Measurements from ENCODE around the gene NEU1.
"Not testable (repeated sequence)": the region's sequence is repeated elsewhere in the genome, so short reads cannot be mapped to it uniquely, and the experiment has no call there.

NEU1 gene

DNA sequence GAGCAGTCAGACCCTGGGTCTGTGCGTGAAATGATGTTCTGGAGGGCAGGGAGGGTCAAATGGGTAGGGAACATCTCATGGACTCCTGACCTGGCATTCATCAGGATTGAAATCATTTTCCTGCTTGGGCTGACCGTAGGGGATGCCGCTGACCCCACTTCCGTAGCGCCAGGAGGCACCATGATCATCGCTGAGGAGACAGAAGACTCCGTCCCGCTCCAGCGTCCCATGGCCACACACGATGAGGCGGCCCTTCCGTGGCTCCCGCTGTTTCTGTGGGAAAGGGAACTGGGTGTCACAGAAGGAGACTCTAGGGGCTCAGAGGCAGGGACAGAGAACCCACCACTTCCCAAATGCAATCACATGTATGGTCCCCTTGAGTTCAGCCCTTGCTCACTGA lies 2.3 kb downstream of the NEU1 start:
- DNase-seq (ENCODE audit: low read depth, low spot score): no peak
- Histone ChIP-seq H3K9me3 (ENCODE audit: control insufficient read depth, insufficient read depth, low read length) (no peaks in the 10 kb centered on the region), H3K4me1 (ENCODE audit: control insufficient read depth, insufficient read depth, low read length) (peaks cover 4% of the 10 kb centered on the region), H3K27me3 (ENCODE audit: control insufficient read depth, insufficient read depth, low read length) (no peaks in the 10 kb centered on the region), H3K36me3 (ENCODE audit: control insufficient read depth, insufficient read depth, low read length) (no peaks in the 10 kb centered on the region), H3K4me3 (ENCODE audit: low read length) (no peak overlapping the region), H3K27ac (ENCODE audit: low read length) (no peak overlapping the region)
- WGBS (ENCODE audit: insufficient coverage, insufficient read length): no CpG with 5 or more reads among the region's 13 CpGs

DNA sequence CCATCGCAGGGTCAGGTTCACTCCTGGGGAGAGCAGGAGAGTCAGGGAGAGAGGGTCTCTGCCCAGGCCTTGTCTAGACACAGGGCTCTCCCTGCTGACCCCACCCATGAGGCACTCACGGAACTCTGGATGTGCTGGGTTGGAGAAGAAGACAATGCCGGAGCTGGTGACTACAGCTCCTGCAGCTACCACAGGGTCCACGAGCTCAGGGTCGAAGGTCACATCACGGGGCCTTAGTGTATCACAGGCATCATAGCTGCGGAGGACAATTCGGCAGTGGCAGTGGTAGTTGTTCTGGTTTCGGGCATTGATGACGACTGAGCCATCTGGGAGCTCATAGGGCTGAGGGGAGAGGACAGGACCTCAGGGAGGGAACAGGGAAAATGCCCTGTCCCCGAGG lies 2.7 kb downstream of the NEU1 start:
- no CpG with 5 or more reads among the region's 11 CpGs for WGBS (ENCODE audit: insufficient coverage, insufficient read length)
- no peak overlapping the region for H3K27ac ChIP-seq (ENCODE audit: low read length)

DNA sequence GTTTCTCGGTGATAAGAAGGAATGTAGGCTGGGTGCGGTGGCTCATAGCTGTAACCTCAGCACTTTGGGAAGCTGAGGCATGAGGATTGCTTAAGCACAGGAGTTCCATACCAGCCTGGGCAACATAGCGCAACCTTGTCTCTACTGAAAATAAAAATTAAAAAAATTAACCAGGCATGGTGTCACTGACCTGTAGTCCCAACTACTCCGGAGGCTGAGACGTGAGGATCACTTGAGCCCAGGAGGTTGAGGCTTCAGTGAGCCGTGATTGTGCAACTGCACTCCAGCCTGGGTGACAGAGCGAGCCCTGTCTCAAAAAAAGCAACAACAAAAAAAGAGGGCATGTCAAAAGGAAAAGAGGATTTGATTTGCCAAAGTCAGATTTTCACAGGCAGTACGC lies 3.9 kb downstream of the NEU1 start:
- H3K4me1 ChIP-seq (ENCODE audit: control insufficient read depth, insufficient read depth, low read length): peaks cover 2% of the 10 kb centered on the region
- no peak overlapping the region for H3K27ac ChIP-seq (ENCODE audit: low read length)
- no peaks in the 10 kb centered on the region for H3K9me3 ChIP-seq (ENCODE audit: control insufficient read depth, insufficient read depth, low read length)
- WGBS (ENCODE audit: insufficient coverage, insufficient read length): no CpG with 5 or more reads among the region's 8 CpGs
- no peaks in the 10 kb centered on the region for H3K27me3 ChIP-seq (ENCODE audit: control insufficient read depth, insufficient read depth, low read length)
- H3K36me3 ChIP-seq (ENCODE audit: control insufficient read depth, insufficient read depth, low read length): no peaks in the 10 kb centered on the region
- DNase-seq (ENCODE audit: low read depth, low spot score): no peak
- no peak overlapping the region for H3K4me3 ChIP-seq (ENCODE audit: low read length)

More for the DNA sequence above, 2.7 kb downstream of the NEU1 start:
- Histone ChIP-seq H3K36me3 (ENCODE audit: control insufficient read depth, insufficient read depth, low read length) (no peaks in the 10 kb centered on the region), H3K27me3 (ENCODE audit: control insufficient read depth, insufficient read depth, low read length) (no peaks in the 10 kb centered on the region), H3K4me3 (ENCODE audit: low read length) (no peak overlapping the region), H3K4me1 (ENCODE audit: control insufficient read depth, insufficient read depth, low read length) (peaks cover 4% of the 10 kb centered on the region), H3K9me3 (ENCODE audit: control insufficient read depth, insufficient read depth, low read length) (no peaks in the 10 kb centered on the region)
- no peak for DNase-seq (ENCODE audit: low read depth, low spot score)

DNA sequence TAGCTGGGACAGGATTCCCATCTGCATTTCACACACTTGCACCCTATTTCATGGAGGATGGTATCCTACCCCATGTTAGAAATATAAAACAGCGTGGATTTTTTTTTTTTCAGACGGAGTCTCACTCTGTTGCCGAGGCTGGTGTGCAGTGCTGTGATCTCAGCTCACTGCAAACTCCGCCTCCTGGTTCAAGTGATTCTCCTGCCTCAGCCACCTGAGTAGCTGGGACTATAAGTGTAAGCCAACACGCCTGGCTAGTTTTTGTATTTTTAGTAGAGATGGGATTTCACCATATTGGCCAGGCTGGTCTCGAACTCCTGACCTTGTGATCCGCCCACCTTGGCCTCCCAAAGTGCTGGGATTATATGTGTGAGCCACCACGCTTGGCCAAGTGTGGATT lies 4.8 kb downstream of the NEU1 start:
- H3K4me1 ChIP-seq (ENCODE audit: control insufficient read depth, insufficient read depth, low read length); H3K27me3 ChIP-seq (ENCODE audit: control insufficient read depth, insufficient read depth, low read length); H3K4me3 ChIP-seq (ENCODE audit: low read length); DNase-seq (ENCODE audit: low read depth, low spot score); H3K36me3 ChIP-seq (ENCODE audit: control insufficient read depth, insufficient read depth, low read length); H3K9me3 ChIP-seq (ENCODE audit: control insufficient read depth, insufficient read depth, low read length); H3K27ac ChIP-seq (ENCODE audit: low read length): not testable (repeated sequence)
- no CpG with 5 or more reads among the region's 8 CpGs for WGBS (ENCODE audit: insufficient coverage, insufficient read length)

DNA sequence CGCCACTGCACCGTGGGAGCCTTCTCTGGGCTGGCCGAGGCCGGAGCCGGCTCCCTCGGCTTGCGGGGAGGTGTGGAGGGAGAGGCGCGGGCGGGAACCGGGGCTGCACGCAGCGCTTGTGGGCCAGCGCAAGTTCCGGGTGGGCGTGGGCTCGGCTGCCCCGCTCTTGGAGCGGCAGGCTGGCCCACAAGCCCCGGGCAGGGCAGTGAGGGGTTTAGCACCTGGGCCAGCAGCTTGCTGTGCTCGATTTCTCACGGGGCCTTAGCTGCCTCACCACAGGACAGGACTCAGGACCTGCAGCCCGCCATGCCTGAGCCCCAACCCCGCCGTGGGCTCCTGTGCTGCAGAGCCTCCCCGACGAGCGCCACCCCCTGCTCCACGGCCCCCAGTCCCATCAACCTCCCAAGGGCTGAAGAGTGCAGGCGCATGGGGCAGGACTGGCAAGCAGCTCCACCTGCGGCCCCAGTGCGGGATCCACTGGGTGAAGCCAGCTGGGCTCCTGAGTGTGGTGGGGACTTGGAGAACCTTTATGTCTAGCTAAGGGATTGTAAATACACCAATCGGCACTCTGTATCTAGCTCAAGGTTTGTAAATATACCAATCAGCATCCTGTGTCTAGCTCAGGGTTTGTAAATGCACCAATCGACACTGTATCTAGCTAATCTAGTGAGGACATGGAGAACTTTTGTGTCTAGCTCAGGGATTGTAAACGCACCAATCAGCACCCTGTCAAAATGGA lies 10.5 kb downstream of the NEU1 start:
- not testable (repeated sequence) for H3K36me3 ChIP-seq (ENCODE audit: control insufficient read depth, insufficient read depth, low read length); H3K4me1 ChIP-seq (ENCODE audit: control insufficient read depth, insufficient read depth, low read length); DNase-seq (ENCODE audit: low read depth, low spot score); H3K27me3 ChIP-seq (ENCODE audit: control insufficient read depth, insufficient read depth, low read length); H3K27ac ChIP-seq (ENCODE audit: low read length); H3K9me3 ChIP-seq (ENCODE audit: control insufficient read depth, insufficient read depth, low read length); H3K4me3 ChIP-seq (ENCODE audit: low read length)
- no CpG with 5 or more reads among the region's 35 CpGs for WGBS (ENCODE audit: insufficient coverage, insufficient read length)

DNA sequence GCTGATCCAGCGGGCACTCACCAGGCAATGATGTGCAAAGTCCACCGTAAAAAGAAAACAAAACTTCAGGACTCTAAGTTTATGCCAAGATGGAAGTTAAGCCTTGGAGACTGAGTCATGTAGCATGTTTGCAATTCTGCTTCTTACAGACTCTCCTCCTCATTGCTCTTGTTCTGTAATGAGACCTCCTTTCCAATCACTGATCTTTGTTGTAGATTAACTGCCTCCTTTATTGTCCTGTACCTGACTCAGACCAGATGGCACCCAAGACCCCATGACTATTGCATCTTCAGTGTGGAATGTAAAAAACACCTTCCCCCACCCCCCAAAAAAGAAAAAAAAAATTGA lies 11.2 kb downstream of the NEU1 start:
- WGBS (ENCODE audit: insufficient coverage, insufficient read length): no CpG with 5 or more reads among the region's 2 CpGs
- no peaks in the 10 kb centered on the region for H3K27me3 ChIP-seq (ENCODE audit: control insufficient read depth, insufficient read depth, low read length)

DNA sequence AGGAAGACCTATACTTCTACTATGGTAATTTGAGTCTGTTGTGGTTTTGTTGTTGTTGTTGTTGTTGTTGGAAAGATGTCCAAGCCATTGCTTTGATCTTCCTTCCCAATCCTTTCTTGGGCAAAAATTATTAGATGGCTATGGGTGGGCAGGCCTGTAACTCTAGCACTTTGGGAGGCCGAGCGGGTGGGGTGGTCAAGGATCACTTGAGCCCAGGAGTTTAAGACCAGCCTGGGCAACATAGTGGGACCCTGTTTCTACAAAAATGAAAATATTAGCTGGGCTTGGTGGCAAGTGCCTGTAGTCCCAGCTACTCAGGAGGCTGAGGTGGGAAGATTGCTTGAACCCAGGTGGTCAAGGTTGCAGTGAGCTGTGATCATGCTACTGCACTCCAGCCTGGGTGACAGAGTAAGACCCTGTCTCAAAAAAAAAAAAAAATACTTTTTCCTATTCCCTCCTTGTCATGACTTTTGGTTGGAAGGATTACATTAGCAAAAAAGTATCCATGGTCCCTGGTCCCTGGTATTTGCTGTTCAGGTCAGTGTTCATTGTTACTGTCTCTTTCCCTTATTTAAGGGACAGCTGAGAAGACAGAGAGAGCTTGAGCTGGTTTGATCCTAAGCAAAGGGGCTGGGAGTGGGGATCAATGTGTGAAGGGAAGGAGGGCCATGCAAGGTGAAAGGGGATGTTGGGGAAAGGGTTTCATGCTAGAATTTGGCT lies 11.7 kb downstream of the NEU1 start:
- Histone ChIP-seq H3K27ac (ENCODE audit: low read length) (no peak overlapping the region), H3K4me1 (ENCODE audit: control insufficient read depth, insufficient read depth, low read length) (no peaks in the 10 kb centered on the region), H3K9me3 (ENCODE audit: control insufficient read depth, insufficient read depth, low read length) (no peaks in the 10 kb centered on the region; the same call in 1 of the 2 replicates), H3K4me3 (ENCODE audit: low read length) (no peak overlapping the region), H3K36me3 (ENCODE audit: control insufficient read depth, insufficient read depth, low read length) (no peaks in the 10 kb centered on the region), H3K27me3 (ENCODE audit: control insufficient read depth, insufficient read depth, low read length) (no peaks in the 10 kb centered on the region)
- WGBS (ENCODE audit: insufficient coverage, insufficient read length): no CpG with 5 or more reads among the region's 2 CpGs
- no peak for DNase-seq (ENCODE audit: low read depth, low spot score)

More for the DNA sequence above, 11.2 kb downstream of the NEU1 start:
- no peaks in the 10 kb centered on the region; the same call in 1 of the 2 replicates for H3K9me3 ChIP-seq (ENCODE audit: control insufficient read depth, insufficient read depth, low read length)
- no peaks in the 10 kb centered on the region for H3K4me1 ChIP-seq (ENCODE audit: control insufficient read depth, insufficient read depth, low read length)
- H3K27ac ChIP-seq (ENCODE audit: low read length): no peak overlapping the region
- no peak for DNase-seq (ENCODE audit: low read depth, low spot score)
- H3K4me3 ChIP-seq (ENCODE audit: low read length): no peak overlapping the region
- no peaks in the 10 kb centered on the region for H3K36me3 ChIP-seq (ENCODE audit: control insufficient read depth, insufficient read depth, low read length)

DNA sequence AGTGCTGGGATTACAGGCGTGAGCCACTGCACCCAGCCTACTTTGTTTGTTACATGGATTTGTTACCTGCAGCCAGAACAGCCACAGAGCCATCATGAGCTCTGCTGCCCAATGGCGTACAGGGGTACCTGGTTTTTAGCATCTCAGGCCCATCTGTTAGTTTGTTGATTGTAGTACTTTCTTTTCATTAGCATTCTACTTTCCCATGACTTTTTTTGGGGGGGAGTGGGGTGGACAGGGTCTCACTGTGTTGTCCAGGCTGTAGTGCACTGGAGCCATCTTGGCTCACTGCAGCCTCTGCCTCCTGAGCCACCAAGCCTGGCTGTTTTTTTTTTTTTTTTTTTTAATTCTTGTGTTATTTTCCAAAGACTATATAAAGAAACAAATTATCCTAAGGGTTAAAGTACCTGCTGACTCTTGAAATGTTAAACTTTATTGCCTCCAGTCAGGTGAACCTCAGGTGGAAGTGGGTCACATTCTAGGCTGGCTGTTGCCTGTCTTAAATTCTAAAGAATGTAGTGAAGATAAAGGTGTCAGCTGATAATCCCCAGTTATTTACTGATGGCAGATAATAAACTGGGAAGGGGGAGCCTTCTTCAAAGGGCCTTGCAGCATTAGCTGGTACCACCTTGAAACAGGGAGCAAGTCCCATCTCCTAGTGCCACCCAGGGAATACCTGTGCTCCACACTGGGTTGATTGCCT lies 15.2 kb downstream of the NEU1 start:
- no peak overlapping the region for H3K27ac ChIP-seq (ENCODE audit: low read length)
- H3K4me1 ChIP-seq (ENCODE audit: control insufficient read depth, insufficient read depth, low read length): no peaks in the 10 kb centered on the region
- WGBS (ENCODE audit: insufficient coverage, insufficient read length): no CpG with 5 or more reads among the region's 2 CpGs
- no peaks in the 10 kb centered on the region for H3K9me3 ChIP-seq (ENCODE audit: control insufficient read depth, insufficient read depth, low read length)
- no peak overlapping the region for H3K4me3 ChIP-seq (ENCODE audit: low read length)
- H3K27me3 ChIP-seq (ENCODE audit: control insufficient read depth, insufficient read depth, low read length): no peaks in the 10 kb centered on the region
- no peak for DNase-seq (ENCODE audit: low read depth, low spot score)
- no peaks in the 10 kb centered on the region for H3K36me3 ChIP-seq (ENCODE audit: control insufficient read depth, insufficient read depth, low read length)

DNA sequence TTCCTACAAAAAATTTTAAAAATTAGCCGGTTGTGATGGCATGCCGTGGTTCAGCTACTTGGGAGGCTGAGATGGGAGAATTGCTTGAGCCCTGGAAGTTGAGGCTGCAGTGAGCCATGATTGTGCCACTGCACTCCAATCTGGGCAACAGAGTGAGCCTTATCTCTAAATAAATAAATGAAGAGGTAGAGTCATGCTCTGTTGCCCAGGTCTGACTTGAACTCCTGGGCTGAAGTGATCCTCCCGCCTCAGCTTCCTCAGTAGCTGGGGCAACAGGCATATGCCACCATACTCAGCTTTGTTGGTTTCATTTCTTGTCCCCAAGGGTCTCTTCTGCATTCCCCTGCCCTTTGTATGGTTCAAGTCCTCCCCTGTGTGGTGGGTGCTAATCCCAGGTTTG lies 18.1 kb downstream of the NEU1 start:
- no peaks in the 10 kb centered on the region for H3K4me1 ChIP-seq (ENCODE audit: control insufficient read depth, insufficient read depth, low read length)
- no peak for DNase-seq (ENCODE audit: low read depth, low spot score)
- no peaks in the 10 kb centered on the region for H3K9me3 ChIP-seq (ENCODE audit: control insufficient read depth, insufficient read depth, low read length)
- no peaks in the 10 kb centered on the region for H3K27me3 ChIP-seq (ENCODE audit: control insufficient read depth, insufficient read depth, low read length)
- no peak overlapping the region for H3K4me3 ChIP-seq (ENCODE audit: low read length)
- H3K36me3 ChIP-seq (ENCODE audit: control insufficient read depth, insufficient read depth, low read length): peaks cover 5% of the 10 kb centered on the region; the same call in 1 of the 2 replicates
- WGBS (ENCODE audit: insufficient coverage, insufficient read length): no CpG with 5 or more reads among the region's 3 CpGs
- no peak overlapping the region for H3K27ac ChIP-seq (ENCODE audit: low read length)

DNA sequence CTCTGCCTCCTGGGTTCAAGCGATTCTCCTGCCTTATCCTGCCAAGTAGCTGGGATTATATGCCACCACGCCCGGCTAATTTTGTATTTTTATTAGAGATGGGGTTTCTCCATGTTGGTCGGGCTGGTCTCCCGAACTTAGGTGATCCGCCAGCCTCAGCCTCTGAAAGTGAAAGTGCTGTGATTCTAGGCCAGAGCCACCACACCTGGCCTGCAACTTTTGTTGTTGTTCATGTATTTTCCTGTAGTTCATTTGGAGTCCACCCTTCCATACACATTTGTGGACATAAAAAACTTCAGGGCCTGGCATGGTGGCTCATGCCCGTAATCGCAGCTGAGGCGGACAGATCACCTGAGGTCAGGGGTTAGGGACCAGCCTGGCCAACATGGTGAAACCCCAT lies 20.6 kb downstream of the NEU1 start:
- Histone ChIP-seq H3K9me3 (ENCODE audit: control insufficient read depth, insufficient read depth, low read length) (no peaks in the 10 kb centered on the region), H3K4me1 (ENCODE audit: control insufficient read depth, insufficient read depth, low read length) (no peaks in the 10 kb centered on the region), H3K4me3 (ENCODE audit: low read length) (no peak overlapping the region), H3K36me3 (ENCODE audit: control insufficient read depth, insufficient read depth, low read length) (peaks cover 23% of the 10 kb centered on the region; the same call in 1 of the 2 replicates), H3K27me3 (ENCODE audit: control insufficient read depth, insufficient read depth, low read length) (no peaks in the 10 kb centered on the region), H3K27ac (ENCODE audit: low read length) (no peak overlapping the region)
- no peak for DNase-seq (ENCODE audit: low read depth, low spot score)
- WGBS (ENCODE audit: insufficient coverage, insufficient read length): no CpG with 5 or more reads among the region's 9 CpGs
